Measurements from ENCODE around the gene ROR1. TPM values are rescaled to one million over a fixed set of nuclear protein-coding genes. Genes with fewer than 3 reads are reported as not detected.

Gene ROR1
- total RNA-seq, 1 donor from 2014 or later: 6.7 TPM

DNA sequence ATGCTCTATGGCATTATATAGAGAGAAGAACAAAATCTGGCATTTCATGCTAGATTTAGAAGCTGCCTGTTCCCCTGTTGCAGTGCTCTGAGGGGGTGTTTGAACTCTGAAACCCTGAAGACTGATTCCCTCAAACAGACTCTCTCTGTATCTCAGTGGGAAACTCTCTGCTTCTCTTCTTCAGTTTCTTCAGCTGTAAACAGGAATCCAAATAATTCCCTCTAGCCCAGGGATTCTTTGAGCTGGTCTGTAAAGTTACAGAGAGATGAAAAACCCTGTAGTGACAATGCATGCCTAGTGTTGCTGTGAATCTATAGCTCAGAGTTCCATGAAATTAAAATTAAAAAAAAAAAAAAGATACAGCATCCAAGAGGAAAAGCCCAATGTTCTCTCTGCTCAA is 17.0 kb upstream of the ROR1 start:
- H3K4me3 Mint-ChIP-seq (ENCODE audit: unreplicated experiment): no peak overlapping the region
- peaks cover 15% of the 10 kb centered on the region for H3K4me1 Mint-ChIP-seq (ENCODE audit: unreplicated experiment)
- H3K27ac Mint-ChIP-seq (ENCODE audit: unreplicated experiment): no peak overlapping the region
- DNase-seq (ENCODE audit: low spot score): no peak
- TF ChIP-seq, protein P1, sequence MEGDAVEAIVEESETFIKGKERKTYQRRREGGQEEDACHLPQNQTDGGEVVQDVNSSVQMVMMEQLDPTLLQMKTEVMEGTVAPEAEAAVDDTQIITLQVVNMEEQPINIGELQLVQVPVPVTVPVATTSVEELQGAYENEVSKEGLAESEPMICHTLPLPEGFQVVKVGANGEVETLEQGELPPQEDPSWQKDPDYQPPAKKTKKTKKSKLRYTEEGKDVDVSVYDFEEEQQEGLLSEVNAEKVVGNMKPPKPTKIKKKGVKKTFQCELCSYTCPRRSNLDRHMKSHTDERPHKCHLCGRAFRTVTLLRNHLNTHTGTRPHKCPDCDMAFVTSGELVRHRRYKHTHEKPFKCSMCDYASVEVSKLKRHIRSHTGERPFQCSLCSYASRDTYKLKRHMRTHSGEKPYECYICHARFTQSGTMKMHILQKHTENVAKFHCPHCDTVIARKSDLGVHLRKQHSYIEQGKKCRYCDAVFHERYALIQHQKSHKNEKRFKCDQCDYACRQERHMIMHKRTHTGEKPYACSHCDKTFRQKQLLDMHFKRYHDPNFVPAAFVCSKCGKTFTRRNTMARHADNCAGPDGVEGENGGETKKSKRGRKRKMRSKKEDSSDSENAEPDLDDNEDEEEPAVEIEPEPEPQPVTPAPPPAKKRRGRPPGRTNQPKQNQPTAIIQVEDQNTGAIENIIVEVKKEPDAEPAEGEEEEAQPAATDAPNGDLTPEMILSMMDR (IDR thresholded peaks at IDR 0.05; ENCODE audit: unreplicated experiment): no peak
- H3K36me3 Mint-ChIP-seq (ENCODE audit: low read depth, unreplicated experiment): no peaks in the 10 kb centered on the region
- H3K9me3 Mint-ChIP-seq (ENCODE audit: unreplicated experiment): no peaks in the 10 kb centered on the region
- H3K27me3 Mint-ChIP-seq (ENCODE audit: unreplicated experiment): no peaks in the 10 kb centered on the region

DNA sequence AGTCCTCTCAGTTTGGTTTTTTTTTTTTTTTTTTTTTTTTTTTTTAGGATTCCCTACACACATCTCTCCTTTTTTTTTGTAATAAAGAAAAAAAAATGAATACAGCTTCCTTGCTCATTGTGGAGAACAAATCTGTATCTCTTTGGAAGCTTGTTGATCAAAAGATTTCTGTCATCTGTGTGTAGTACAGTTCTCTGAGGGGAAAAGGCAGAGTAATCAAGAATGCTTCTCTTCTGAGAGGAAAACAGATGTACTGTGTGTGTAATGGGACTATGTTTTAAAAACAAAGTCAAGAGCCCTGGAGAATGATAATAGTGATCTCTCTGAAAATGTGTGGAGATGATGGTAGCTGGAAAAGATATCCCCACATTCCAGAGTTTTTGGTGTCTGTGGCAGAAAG is 16.5 kb upstream of the ROR1 start:
- no peak for DNase-seq (ENCODE audit: low spot score)
- H3K9me3 Mint-ChIP-seq (ENCODE audit: unreplicated experiment): no peaks in the 10 kb centered on the region
- TF ChIP-seq, protein P1 (IDR thresholded peaks at IDR 0.05; ENCODE audit: unreplicated experiment): no peak
- peaks cover 10% of the 10 kb centered on the region for H3K4me1 Mint-ChIP-seq (ENCODE audit: unreplicated experiment)
- H3K36me3 Mint-ChIP-seq (ENCODE audit: low read depth, unreplicated experiment): no peaks in the 10 kb centered on the region
- H3K4me3 Mint-ChIP-seq (ENCODE audit: unreplicated experiment): no peak overlapping the region
- no peak overlapping the region for H3K27ac Mint-ChIP-seq (ENCODE audit: unreplicated experiment)
- no peaks in the 10 kb centered on the region for H3K27me3 Mint-ChIP-seq (ENCODE audit: unreplicated experiment)

DNA sequence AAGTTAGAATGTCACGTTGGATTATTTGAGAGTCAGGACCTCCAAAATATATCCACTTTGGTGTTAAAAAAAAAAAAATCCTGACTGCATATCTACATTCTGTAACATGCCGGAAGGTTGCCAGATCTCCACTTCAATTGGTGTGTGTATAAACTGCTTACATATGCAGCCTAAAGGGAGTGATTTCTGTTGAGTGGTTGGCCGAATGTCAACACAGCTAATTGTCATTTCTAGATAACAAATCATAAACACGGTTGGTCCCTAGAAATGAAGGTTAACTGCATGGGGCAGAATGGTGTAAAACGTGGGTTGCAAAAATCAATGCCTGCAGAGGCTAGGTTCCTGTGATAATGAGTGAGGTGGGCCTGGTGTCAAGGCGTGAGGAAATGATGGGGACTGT is 15.0 kb upstream of the ROR1 start:
- no peaks in the 10 kb centered on the region for H3K27me3 Mint-ChIP-seq (ENCODE audit: unreplicated experiment)
- peaks cover 3% of the 10 kb centered on the region for H3K4me1 Mint-ChIP-seq (ENCODE audit: unreplicated experiment)
- TF ChIP-seq, protein P1 (IDR thresholded peaks at IDR 0.05; ENCODE audit: unreplicated experiment): no peak
- DNase-seq (ENCODE audit: low spot score): no peak
- no peaks in the 10 kb centered on the region for H3K9me3 Mint-ChIP-seq (ENCODE audit: unreplicated experiment)
- H3K36me3 Mint-ChIP-seq (ENCODE audit: low read depth, unreplicated experiment): no peaks in the 10 kb centered on the region
- no peak overlapping the region for H3K27ac Mint-ChIP-seq (ENCODE audit: unreplicated experiment)
- H3K4me3 Mint-ChIP-seq (ENCODE audit: unreplicated experiment): no peak overlapping the region

DNA sequence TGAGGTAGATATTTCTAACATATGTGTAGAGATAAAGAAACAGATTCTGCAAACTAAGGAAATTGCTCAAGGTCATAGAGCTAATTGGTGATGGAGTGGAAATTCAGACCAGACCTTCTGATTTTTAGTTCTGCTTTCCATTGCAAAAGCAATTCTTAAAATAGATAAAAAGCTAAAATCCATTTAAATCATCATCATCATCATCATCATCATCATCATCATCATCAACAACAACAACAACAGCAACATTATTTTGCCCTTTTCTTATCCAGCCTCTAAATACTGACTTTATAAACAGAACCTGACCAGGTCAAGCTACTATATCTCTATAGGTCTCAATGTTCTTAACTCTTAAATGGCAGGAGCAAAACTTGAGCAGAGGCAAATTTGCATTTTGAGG is 14.0 kb upstream of the ROR1 start:
- no peak for DNase-seq (ENCODE audit: low spot score)
- H3K4me1 Mint-ChIP-seq (ENCODE audit: unreplicated experiment): peaks cover 3% of the 10 kb centered on the region
- no peaks in the 10 kb centered on the region for H3K36me3 Mint-ChIP-seq (ENCODE audit: low read depth, unreplicated experiment)
- H3K9me3 Mint-ChIP-seq (ENCODE audit: unreplicated experiment): no peaks in the 10 kb centered on the region
- no peak overlapping the region for H3K27ac Mint-ChIP-seq (ENCODE audit: unreplicated experiment)
- no peaks in the 10 kb centered on the region for H3K27me3 Mint-ChIP-seq (ENCODE audit: unreplicated experiment)
- no peak overlapping the region for H3K4me3 Mint-ChIP-seq (ENCODE audit: unreplicated experiment)
- TF ChIP-seq, protein P1 (IDR thresholded peaks at IDR 0.05; ENCODE audit: unreplicated experiment): no peak

DNA sequence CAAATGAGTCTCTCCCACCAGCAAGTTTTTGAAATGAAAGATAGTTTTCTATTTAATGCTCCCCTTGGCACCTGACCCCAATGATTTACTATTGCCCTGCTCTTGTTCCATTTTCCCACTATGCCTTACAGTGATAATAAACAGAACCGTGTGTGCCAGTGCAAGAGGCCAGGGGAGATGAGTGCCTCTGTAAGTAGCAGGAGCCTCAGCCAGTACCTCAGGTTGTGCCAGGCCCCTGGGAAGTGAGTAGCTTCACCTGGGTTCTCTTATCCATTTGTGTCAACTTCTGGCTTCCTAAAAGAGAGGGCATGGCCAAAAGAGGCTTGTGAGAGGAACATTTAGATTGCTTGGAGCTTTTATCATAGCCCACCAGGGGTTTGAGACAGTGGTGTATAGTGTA is 3.4 kb upstream of the ROR1 start:
- no peak overlapping the region for H3K27ac Mint-ChIP-seq (ENCODE audit: unreplicated experiment)
- TF ChIP-seq, protein P1 (IDR thresholded peaks at IDR 0.05; ENCODE audit: unreplicated experiment): no peak
- DNase-seq (ENCODE audit: low spot score): no peak
- H3K9me3 Mint-ChIP-seq (ENCODE audit: unreplicated experiment): no peaks in the 10 kb centered on the region
- H3K36me3 Mint-ChIP-seq (ENCODE audit: low read depth, unreplicated experiment): peaks cover 4% of the 10 kb centered on the region
- no peak overlapping the region for H3K4me3 Mint-ChIP-seq (ENCODE audit: unreplicated experiment)
- H3K4me1 Mint-ChIP-seq (ENCODE audit: unreplicated experiment): peaks cover 14% of the 10 kb centered on the region
- H3K27me3 Mint-ChIP-seq (ENCODE audit: unreplicated experiment): peaks cover 8% of the 10 kb centered on the region
